GM18502 (cell line): Measurements from ENCODE around the gene BMP3.
"Not testable (repeated sequence)": the region's sequence is repeated elsewhere in the genome, so short reads cannot be mapped to it uniquely, and the experiment has no call there.

Source experiments
- ATAC-seq: cut with Tn5 transposase; IDR thresholded peaks from one replicate; pipeline ENCODE4 v1.9.1; 2021; ENCODE audit warnings: mild to moderate bottlenecking; ENCODE audit not compliant: unreplicated experiment, poor library complexity

Gene BMP3, protein sequence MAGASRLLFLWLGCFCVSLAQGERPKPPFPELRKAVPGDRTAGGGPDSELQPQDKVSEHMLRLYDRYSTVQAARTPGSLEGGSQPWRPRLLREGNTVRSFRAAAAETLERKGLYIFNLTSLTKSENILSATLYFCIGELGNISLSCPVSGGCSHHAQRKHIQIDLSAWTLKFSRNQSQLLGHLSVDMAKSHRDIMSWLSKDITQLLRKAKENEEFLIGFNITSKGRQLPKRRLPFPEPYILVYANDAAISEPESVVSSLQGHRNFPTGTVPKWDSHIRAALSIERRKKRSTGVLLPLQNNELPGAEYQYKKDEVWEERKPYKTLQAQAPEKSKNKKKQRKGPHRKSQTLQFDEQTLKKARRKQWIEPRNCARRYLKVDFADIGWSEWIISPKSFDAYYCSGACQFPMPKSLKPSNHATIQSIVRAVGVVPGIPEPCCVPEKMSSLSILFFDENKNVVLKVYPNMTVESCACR

GRCh38 chr4:81030061-81030980 lies at the start of gene BMP3:
Gene BMP3 (plus strand): TSS chr4:81030708. CDS start chr4:81031285, 577 bp downstream.
- ATAC-seq: no peak

DNA sequence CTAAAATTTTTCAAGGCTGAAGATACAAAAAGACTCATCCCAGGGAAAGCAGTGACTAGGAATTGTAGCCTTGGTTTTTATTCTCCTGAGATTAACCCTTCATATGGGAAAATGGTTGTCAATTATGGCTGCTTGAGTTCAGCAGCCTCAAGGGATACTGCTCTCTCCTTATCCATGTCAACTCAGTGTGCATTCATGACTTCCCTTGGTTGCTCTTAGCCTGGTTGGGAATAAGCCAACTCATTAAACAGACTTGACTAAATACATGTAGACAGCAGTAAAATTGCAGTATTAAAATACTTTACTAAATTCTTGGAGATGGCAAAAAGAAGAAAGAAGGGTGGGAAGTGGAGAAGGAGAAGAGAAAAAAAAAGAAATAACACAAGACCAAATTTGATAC lies 44.5 kb upstream of the BMP3 start:
- no peak for ATAC-seq

GRCh38 chr4:80989921-80990544 lies 40.5 kb upstream of the BMP3 start:
- ATAC-seq: peak; percentile 92

DNA sequence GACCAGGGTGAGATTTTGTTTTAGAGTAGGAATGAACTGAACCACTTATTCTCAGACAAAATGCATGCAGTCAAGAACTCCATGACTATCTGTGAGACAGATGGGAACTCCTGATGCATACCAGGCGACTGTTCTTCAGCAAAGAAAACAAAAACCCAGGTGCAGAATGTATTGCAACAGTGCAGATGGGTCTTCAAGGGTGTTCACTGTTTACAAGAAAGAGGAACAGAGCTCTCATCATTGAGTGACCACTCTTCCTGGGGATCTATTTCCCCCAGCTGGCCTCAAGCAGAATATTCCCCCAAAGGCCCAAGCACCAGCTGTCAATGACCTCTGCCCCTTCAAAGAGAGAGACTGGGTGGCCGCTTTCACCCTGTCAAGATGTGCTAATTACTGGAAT lies 39.7 kb upstream of the BMP3 start:
- ATAC-seq: no peak

GRCh38 chr4:80999943-81000342 lies 30.6 kb upstream of the BMP3 start:
- no peak for ATAC-seq

GRCh38 chr4:81003597-81004111 lies 26.9 kb upstream of the BMP3 start:
- ATAC-seq: peak; percentile 91

DNA sequence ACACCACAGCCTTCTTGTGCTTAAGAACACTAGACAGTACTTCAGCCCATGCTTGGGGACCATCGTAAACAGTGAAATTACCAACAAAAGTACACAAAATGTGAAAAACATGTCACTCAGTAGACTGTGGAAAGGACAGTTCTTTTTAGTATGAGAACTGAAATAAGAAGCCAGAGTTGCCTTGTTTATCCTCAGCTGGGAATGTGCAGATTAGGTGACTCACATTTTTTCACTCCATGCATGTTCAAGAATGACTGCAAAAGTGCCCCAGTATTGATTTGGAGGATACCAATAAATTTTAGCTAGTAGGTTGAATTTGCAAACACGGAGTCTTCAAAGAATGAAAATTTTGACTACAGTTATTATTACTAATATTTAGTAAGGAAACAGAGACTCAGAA lies 23.1 kb upstream of the BMP3 start:
- no peak for ATAC-seq

DNA sequence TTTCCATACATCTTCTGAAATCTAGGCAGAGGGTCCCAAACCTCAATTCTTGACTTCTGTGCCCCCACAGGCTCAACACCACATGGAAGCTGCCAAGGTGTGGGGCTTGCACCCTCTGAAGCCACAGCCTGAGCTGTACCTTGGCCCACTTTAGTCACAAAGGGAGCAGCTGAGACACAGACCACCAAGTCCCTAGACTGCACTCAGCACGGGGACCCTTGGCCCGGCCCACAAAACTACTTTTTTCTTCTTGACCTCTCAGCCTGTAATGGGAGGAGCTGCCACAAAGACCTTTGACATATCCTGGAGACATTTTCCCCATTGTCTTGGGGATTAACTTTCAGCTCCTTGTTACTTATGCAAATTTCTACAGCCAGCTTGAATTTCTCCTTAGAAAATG lies 13.9 kb upstream of the BMP3 start:
- ATAC-seq: not testable (repeated sequence)

GRCh38 chr4:81019006-81019405 lies 11.5 kb upstream of the BMP3 start:
- no peak for ATAC-seq

GRCh38 chr4:81021142-81021944 lies 9.2 kb upstream of the BMP3 start:
- no peak for ATAC-seq

DNA sequence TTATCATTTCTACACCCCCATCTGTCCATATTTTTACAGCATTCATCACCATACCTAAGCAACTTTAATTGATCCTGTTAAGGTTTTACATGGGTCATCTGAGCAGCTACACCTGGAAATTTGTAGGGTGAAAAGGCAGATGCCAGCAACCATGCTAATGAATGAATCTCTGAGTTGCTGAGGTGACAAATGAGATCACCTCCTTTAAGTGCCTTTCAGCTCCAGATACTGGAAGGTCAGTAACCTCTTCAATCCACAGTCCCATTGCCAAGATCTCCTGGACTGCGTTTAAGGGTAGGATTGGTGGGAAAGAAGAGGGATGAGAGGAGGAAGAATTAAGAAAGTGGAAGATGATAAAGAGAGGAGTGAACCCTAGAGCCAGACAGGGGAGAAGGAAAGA lies 8.5 kb upstream of the BMP3 start:
- no peak for ATAC-seq

- ATAC-seq: no peak
Observed at GRCh38 chr4:81023484-81023883, 7.0 kb upstream of the BMP3 start.

- no peak for ATAC-seq
Observed at GRCh38 chr4:81030981-81031791, 678 bp downstream of the BMP3 start.

- ATAC-seq: no peak
Observed at GRCh38 chr4:81031796-81032551, 1.5 kb downstream of the BMP3 start.

DNA sequence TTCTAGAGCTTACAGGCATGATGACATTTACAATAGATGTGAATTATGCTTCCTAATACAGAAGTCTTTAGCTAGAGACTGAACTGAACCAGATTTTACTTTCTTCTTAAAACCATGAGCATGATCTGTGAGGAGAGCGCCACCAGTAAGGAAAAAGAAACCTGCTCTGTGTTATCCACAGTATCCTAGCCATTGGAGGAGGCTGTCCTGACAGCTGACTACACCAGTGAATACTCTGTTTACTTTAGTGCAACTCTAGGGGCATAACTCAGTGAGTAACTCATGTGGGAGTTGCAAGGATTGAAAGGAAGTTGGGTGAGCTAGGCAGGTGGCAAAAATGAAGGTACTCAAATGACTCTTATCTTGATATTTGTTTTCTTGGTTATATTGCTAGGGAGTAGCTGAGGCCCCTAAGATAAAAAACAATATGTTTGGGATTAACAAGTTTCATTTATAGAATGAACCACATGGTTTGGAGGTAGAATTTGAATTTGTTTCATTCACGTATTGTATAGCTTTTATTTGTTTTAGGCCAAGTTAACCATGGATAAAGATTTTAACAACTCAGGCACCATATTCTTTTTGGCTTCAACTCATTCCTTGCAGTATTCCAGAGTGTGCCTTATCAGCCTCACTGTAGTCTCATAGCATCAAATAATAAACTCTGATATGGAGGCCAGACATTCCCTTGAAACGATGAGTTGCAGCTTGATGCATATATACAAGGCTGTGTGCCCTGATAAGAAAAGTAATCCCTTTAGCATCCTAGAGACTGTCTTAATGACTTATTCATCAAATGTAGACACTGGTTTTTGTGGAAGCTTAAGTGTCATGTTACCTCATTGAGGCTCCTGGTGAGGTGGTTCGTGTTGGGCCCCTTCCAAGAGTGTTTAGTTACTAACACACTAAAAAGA lies 2.5 kb downstream of the BMP3 start:
- ATAC-seq: no peak

DNA sequence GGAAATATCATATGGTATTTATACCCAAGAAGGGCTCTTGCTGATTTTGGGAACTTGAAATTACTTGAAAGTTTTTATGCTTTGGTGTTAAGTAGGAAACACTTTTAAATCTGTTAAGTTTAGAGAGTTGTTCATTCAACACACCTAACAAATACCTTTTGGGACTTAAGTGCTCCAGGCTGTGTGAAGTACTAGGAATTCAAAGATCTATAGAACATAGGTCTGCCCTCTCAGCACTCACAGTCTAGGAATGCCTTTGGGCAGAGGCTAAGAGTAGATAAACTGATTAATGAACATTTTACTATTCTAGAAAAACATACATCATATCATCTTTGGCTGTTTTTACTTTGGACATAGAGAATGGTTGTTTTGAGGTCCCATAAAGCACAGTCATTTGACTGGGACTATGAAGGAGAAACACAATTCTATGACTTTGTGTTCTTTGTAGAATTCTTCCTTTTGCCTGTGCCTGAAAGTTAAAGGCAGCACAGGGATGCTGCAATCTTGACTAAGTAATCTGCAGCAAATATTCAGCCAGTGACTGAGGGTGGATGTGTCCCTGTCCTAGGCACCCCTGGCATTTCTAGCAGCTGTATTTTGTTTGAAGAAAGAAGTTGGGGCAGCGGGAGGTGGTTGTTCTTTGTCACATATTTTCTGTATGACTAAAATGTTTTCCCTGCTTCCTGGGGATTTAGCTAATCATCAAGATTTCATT lies 8.3 kb downstream of the BMP3 start:
- no peak for ATAC-seq
